PC-3 (cell line): ENCODE results near the gene ADGRL3. TPM values are rescaled to one million over a fixed set of nuclear protein-coding genes. Genes with fewer than 3 reads are reported as not detected.

Source experiments
- ATAC-seq: fragments of 200-7000 bp; cut with Tn5 transposase; 2 replicates; pipeline ENCODE4 v1.9.1; 2020; ENCODE audit warnings: mild to moderate bottlenecking, moderate library complexity
- BruUV-seq: library from RNA; stranded (reverse); fragments of 400-500 nt; replicated peaks from 2 replicates; lab custom pipeline; 2021; lab: Mats Ljungman, UMichigan
- CTCF ChIA-PET: fragments of 300-600 bp; sonication (Branson Sonifier 250); formaldehyde crosslinking; loops from one replicate; lab custom pipeline; 2022; ENCODE audit warnings: antibody characterized with exemption; lab: Charles Lee
- POLR2A ChIA-PET: fragments of 300-600 bp; sonication (Branson Sonifier 250); formaldehyde crosslinking; loops from one replicate; lab custom pipeline; 2022; ENCODE audit warnings: antibody characterized with exemption; ENCODE audit not compliant: unreplicated experiment; lab: Charles Lee
- DNase-seq: peaks from one replicate; pipeline ENCODE4 v3.0.0-alpha.2; 2015
- H2AFZ ChIP-seq: fragments of 300-600 bp; sonication (generic); 2 replicates; pipeline ENCODE4 v1.6.0; 2016; ENCODE audit warnings: antibody characterized with exemption, low read length
- H3F3A ChIP-seq: fragments of 300-600 bp; sonication (generic); one replicate; pipeline ENCODE4 v1.6.0; 2017; ENCODE audit warnings: antibody characterized with exemption, low read length, control low read depth, mild to moderate bottlenecking; ENCODE audit not compliant: unreplicated experiment
- H3K27ac ChIP-seq: fragments of 300-600 bp; sonication (generic); 2 replicates; pipeline ENCODE4 v1.5.1; 2016; ENCODE audit warnings: mild to moderate bottlenecking, low read length
- H3K27me3 ChIP-seq: fragments of 300-600 bp; sonication (generic); 2 replicates; pipeline ENCODE4 v1.6.1; 2016; ENCODE audit warnings: low read length, mixed read lengths
- H3K36me3 ChIP-seq: fragments of 300-600 bp; sonication (generic); 2 replicates; pipeline ENCODE4 v1.6.1; 2016; ENCODE audit warnings: low read depth, mixed run types, low read length, mixed read lengths
- H3K4me1 ChIP-seq: fragments of 300-600 bp; sonication (generic); 2 replicates; pipeline ENCODE4 v1.5.1; 2016; ENCODE audit warnings: low read length; ENCODE audit not compliant: insufficient read depth
- H3K4me2 ChIP-seq: fragments of 300-600 bp; sonication (generic); 2 replicates; pipeline ENCODE4 v1.6.0; 2016; ENCODE audit warnings: low read length
- H3K4me3 ChIP-seq: fragments of 300-600 bp; sonication (generic); 2 replicates; pipeline ENCODE4 v1.5.1; 2016; ENCODE audit warnings: mild to moderate bottlenecking, low read length, mixed read lengths
- H3K79me2 ChIP-seq: fragments of 300-600 bp; sonication (generic); 2 replicates; pipeline ENCODE4 v1.6.1; 2017; ENCODE audit warnings: low read length, mixed read lengths
- H3K9ac ChIP-seq: fragments of 300-600 bp; sonication (generic); 2 replicates; pipeline ENCODE4 v1.6.0; 2016; ENCODE audit warnings: mild to moderate bottlenecking, low read length
- H3K9me2 ChIP-seq: fragments of 300-600 bp; sonication (generic); replicated peaks from 2 replicates; pipeline ENCODE4 v1.6.1; 2016; ENCODE audit warnings: mixed run types, low read length, mixed read lengths
- H3K9me3 ChIP-seq: fragments of 300-600 bp; sonication (generic); 2 replicates; pipeline ENCODE4 v1.6.1; 2016; ENCODE audit warnings: low read length, mixed read lengths
- H4K20me1 ChIP-seq: fragments of 300-600 bp; sonication (generic); 2 replicates; pipeline ENCODE4 v1.6.1; 2016; ENCODE audit warnings: low read length, mixed read lengths
- EZH2 ChIP-seq: fragments of 300-600 bp; sonication (generic); IDR thresholded peaks from one replicate; pipeline ENCODE4 v1.6.1; 2017; ENCODE audit warnings: antibody characterized with exemption, mild to moderate bottlenecking, low read length; ENCODE audit not compliant: unreplicated experiment
- EZH2phosphoT487 ChIP-seq: fragments of 300-600 bp; sonication (generic); IDR thresholded peaks from 2 replicates; pipeline ENCODE4 v1.6.1; 2018; ENCODE audit warnings: mild to moderate bottlenecking, antibody characterized with exemption, low read length, borderline replicate concordance
- intact Hi-C: fragments of 100-400 bp; cut with micrococcal nuclease; formaldehyde crosslinking; loops from 2 replicates; pipeline ENCODE4 v1.9.0; 2023
- total RNA-seq: library from RNA; depleted of rRNA; stranded (reverse); fragments of >200 nt; gene quantifications from 2 replicates; pipeline ENCODE4 v1.2.3, GENCODE V29; 2014
- TF ChIP-seq, protein P1 (sequence below): fragments of 300-600 bp; sonication (generic); conservative IDR thresholded peaks from 2 replicates; pipeline ENCODE4 v1.5.1; 2017; ENCODE audit warnings: antibody characterized with exemption, low read depth, mild to moderate bottlenecking, low read length

ADGRL3 gene
- total RNA-seq, 1 experiment from 2014 or later: 0.66 TPM

DNA sequence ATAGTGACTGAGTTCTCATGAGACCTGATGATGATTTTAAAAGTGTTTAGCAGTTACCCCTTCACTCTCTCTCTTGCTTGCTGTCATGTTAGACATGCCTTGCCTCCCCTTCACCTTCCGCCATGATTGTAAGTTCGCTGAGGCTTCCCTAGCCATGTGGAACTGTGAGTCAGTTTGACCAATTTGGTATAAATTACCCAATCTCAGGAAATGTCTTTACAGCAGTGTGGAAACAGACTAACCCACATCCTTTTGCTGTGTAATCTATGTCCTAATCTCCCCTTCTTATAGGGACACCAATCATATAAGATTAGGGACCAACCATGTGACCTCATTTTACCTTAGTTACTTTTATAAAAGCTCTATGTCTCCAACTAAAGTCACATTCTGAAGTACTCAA is 677.8 kb downstream of the ADGRL3 start:
- no peaks in the 10 kb centered on the region for H3K79me2 ChIP-seq
- ChIA-PET POLR2A (no interaction called here), CTCF (no interaction called here)
- no peak overlapping the region for H3K9ac ChIP-seq
- H3K4me1 ChIP-seq: no peaks in the 10 kb centered on the region
- no TSS peak for BruUV-seq
- DNase-seq (no peak), ATAC-seq (no peak)
- no peaks in the 10 kb centered on the region for H3K36me3 ChIP-seq
- intact Hi-C loops: no loop called here
- no peak overlapping the region for H3K4me3 ChIP-seq
- no peaks in the 10 kb centered on the region for H3F3A ChIP-seq
- H3K4me2 ChIP-seq: no peak overlapping the region
- no peak overlapping the region for H2AFZ ChIP-seq
- H3K27ac ChIP-seq: no peak overlapping the region
- TF ChIP-seq EZH2phosphoT487 (no peak), EZH2 (no peak)
- TF ChIP-seq, protein P1, sequence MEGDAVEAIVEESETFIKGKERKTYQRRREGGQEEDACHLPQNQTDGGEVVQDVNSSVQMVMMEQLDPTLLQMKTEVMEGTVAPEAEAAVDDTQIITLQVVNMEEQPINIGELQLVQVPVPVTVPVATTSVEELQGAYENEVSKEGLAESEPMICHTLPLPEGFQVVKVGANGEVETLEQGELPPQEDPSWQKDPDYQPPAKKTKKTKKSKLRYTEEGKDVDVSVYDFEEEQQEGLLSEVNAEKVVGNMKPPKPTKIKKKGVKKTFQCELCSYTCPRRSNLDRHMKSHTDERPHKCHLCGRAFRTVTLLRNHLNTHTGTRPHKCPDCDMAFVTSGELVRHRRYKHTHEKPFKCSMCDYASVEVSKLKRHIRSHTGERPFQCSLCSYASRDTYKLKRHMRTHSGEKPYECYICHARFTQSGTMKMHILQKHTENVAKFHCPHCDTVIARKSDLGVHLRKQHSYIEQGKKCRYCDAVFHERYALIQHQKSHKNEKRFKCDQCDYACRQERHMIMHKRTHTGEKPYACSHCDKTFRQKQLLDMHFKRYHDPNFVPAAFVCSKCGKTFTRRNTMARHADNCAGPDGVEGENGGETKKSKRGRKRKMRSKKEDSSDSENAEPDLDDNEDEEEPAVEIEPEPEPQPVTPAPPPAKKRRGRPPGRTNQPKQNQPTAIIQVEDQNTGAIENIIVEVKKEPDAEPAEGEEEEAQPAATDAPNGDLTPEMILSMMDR: no peak
- no peaks in the 10 kb centered on the region for H3K27me3 ChIP-seq
- H4K20me1 ChIP-seq: no peaks in the 10 kb centered on the region
- H3K9me3 ChIP-seq: no peaks in the 10 kb centered on the region
- no peaks in the 10 kb centered on the region for H3K9me2 ChIP-seq

DNA sequence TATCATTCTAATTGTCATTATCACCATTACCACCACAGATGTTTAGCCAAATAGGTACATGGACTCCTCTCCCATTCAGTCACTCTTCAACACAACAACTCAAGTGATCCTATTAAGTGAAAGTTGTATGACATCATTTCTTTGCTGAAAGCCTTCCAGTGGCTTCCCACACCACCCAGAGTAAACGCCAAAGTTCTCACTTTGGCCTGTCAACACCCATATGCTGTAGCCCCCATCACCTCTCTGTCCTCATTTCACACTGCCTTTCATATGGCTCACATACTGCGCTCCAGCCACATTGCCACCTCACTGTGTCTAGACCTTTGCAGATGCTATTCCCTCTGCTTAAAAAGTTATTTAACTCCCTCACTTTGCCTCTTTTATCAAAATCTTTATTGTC is 682.3 kb downstream of the ADGRL3 start:
- Histone ChIP-seq H3K4me2 (no peak overlapping the region), H3K36me3 (no peaks in the 10 kb centered on the region), H3F3A (no peaks in the 10 kb centered on the region), H2AFZ (no peak overlapping the region), H3K9me3 (no peaks in the 10 kb centered on the region), H3K9me2 (no peaks in the 10 kb centered on the region), H3K27me3 (no peaks in the 10 kb centered on the region), H3K4me3 (no peak overlapping the region), H3K9ac (no peak overlapping the region), H3K4me1 (no peaks in the 10 kb centered on the region), H4K20me1 (no peaks in the 10 kb centered on the region), H3K27ac (no peak overlapping the region), H3K79me2 (no peaks in the 10 kb centered on the region)
- no peak for ATAC-seq
- intact Hi-C loops: no loop called here
- CTCF ChIA-PET: no interaction called here
- POLR2A ChIA-PET: no interaction called here
- no peak for TF ChIP-seq EZH2phosphoT487
- TF ChIP-seq EZH2: no peak
- TF ChIP-seq, protein P1: no peak
- BruUV-seq: no TSS peak
- DNase-seq: no peak

DNA sequence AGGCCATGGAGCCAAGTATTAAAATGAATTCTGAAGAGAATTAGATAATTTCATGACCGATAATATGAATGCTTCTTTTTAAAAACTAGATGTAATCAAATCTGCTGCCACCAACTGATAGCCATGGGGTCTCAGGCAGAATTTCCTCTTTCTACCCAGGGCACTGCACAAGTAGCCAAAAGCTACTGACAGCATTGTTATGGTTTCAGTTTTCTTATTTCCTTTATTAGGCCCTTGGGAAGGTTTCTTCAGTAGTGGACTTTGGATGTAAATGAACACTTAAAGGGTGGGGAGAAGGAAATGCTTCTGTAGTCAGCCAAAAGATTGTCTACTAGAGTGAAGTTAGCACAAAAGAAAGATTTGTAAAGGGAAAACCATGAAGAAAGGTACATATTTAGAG is 686.0 kb downstream of the ADGRL3 start:
- Histone ChIP-seq H3K36me3 (no peaks in the 10 kb centered on the region), H3K9me2 (no peaks in the 10 kb centered on the region), H3K27ac (no peak overlapping the region), H3K9me3 (no peaks in the 10 kb centered on the region), H3K4me2 (no peak overlapping the region), H3K27me3 (no peaks in the 10 kb centered on the region), H3K79me2 (no peaks in the 10 kb centered on the region), H3K9ac (no peak overlapping the region), H3F3A (no peaks in the 10 kb centered on the region), H3K4me1 (no peaks in the 10 kb centered on the region), H3K4me3 (no peak overlapping the region), H2AFZ (peak overlapping the region; percentile 10; the same call in 1 of the 2 replicates), H4K20me1 (no peaks in the 10 kb centered on the region)
- ATAC-seq (no peak), DNase-seq (no peak)
- ChIA-PET POLR2A (no interaction called here), CTCF (no interaction called here)
- BruUV-seq: no TSS peak
- TF ChIP-seq EZH2phosphoT487 (no peak), EZH2 (no peak)
- TF ChIP-seq, protein P1: no peak
- intact Hi-C loops: no loop called here
